Endothelial cell of umbilical vein (primary cell): ENCODE measurements around the gene ZGLP1. TPM values are rescaled to one million over a fixed set of nuclear protein-coding genes. Genes with fewer than 3 reads are reported as not detected.
A peak's percentile ranks its signal among the peaks of the same experiment; 100 is the strongest.

ENCODE experiments used
- BruUV-seq: library from RNA; stranded (reverse); fragments of 400-500 nt; replicated peaks from 2 replicates; lab custom pipeline; 2021; lab: Mats Ljungman, UMichigan
- CTCF ChIA-PET: fragments of 300-600, 350-600 bp; sonication (Branson Sonifier 250); formaldehyde crosslinking; loops from one replicate; lab custom pipeline; 2021; ENCODE audit warnings: antibody characterized with exemption, inconsistent platforms; lab: Charles Lee
- POLR2A ChIA-PET: fragments of 300-600, 350-600 bp; sonication (Branson Sonifier 250); formaldehyde crosslinking; loops from one replicate; lab custom pipeline; 2021; ENCODE audit warnings: antibody characterized with exemption, inconsistent platforms; lab: Charles Lee
- DNase-seq: peaks from one replicate; pipeline ENCODE4 v3.0.0-alpha.2; 2011; ENCODE audit warnings: low read depth, low spot score
- FAIRE-seq: peaks from 2 replicates; lab custom pipeline; 2011; peaks lifted over from hg19 to GRCh38; lab: Jason Lieb, UNC
- H2AFZ ChIP-seq: 2 replicates; pipeline ENCODE4 v1.6.0; 2012; ENCODE audit warnings: low read depth, low read length, control low read depth, inconsistent platforms
- H3K27ac ChIP-seq: 2 replicates; pipeline ENCODE4 v1.5.1; 2011; ENCODE audit warnings: low read depth, mild to moderate bottlenecking, control low read depth, low read length, moderate library complexity; ENCODE audit not compliant: insufficient read depth
- H3K27me3 ChIP-seq, 2 experiments: 2 replicates each; pipeline versions ENCODE4 v1.6.0 to v1.6.1; 2011; ENCODE audit warnings: low read length in 2 of 2, mixed read lengths in 1 of 2; ENCODE audit not compliant: control insufficient read depth in 2 of 2, insufficient read depth in 2 of 2
- H3K36me3 ChIP-seq, 2 experiments: 2 replicates in 1 of 2; 3 replicates in 1 of 2; pipeline ENCODE4 v1.5.1; 2011; ENCODE audit warnings: low read length in 2 of 2, mild to moderate bottlenecking in 1 of 2, moderate library complexity in 1 of 2; ENCODE audit not compliant: control insufficient read depth in 2 of 2, insufficient read depth in 2 of 2; ENCODE audit errors: extremely low read depth in 1 of 2
- H3K4me1 ChIP-seq: 3 replicates; pipeline ENCODE4 v1.5.1; 2011; ENCODE audit warnings: mild to moderate bottlenecking, low read length; ENCODE audit not compliant: control insufficient read depth, insufficient read depth; ENCODE audit errors: extremely low read depth
- H3K4me2 ChIP-seq: 2 replicates; pipeline ENCODE4 v1.6.1; 2011; ENCODE audit warnings: low read length, control low read depth, mixed read lengths; ENCODE audit not compliant: insufficient read depth
- H3K4me3 ChIP-seq, 3 experiments: fragments of 200-600 bp in 1 of 3; sonication (generic), shearing (Covaris generic) in 1 of 3; replicated peaks in 1 of 3; 2 replicates each; pipeline ENCODE4 v1.5.1; 2011 to 2016; ENCODE audit warnings: control low read depth in 3 of 3, low read length in 3 of 3, mild to moderate bottlenecking in 2 of 3, inconsistent platforms in 1 of 3, low read depth in 1 of 3, moderate library complexity in 1 of 3; ENCODE audit not compliant: insufficient read depth in 1 of 3
- H3K79me2 ChIP-seq: 2 replicates; pipeline ENCODE4 v1.6.0; 2012; ENCODE audit warnings: low read length, inconsistent platforms; ENCODE audit not compliant: control insufficient read depth, insufficient read depth
- H3K9ac ChIP-seq: replicated peaks from 2 replicates; pipeline ENCODE3; 2011; ENCODE audit warnings: low read length, control low read depth; ENCODE audit not compliant: insufficient read depth; ENCODE audit errors: extremely low read depth
- H3K9me1 ChIP-seq: replicated peaks from 3 replicates; pipeline ENCODE4 v1.6.0; 2011; ENCODE audit warnings: mild to moderate bottlenecking, low read length; ENCODE audit not compliant: control insufficient read depth, insufficient read depth; ENCODE audit errors: extremely low read depth
- H3K9me3 ChIP-seq: replicated peaks from 2 replicates; pipeline ENCODE4 v1.5.1; 2012; ENCODE audit warnings: low read length, inconsistent platforms; ENCODE audit not compliant: control insufficient read depth, insufficient read depth
- H4K20me1 ChIP-seq: replicated peaks from 2 replicates; pipeline ENCODE3; 2011; ENCODE audit warnings: mild to moderate bottlenecking, low read length; ENCODE audit not compliant: control insufficient read depth, insufficient read depth; ENCODE audit errors: extremely low read depth
- CTCF ChIP-seq, 2 donors: IDR thresholded peaks; 1 replicate in 1 of 2; 2 replicates in 1 of 2; pipeline ENCODE4 v1.5.1; 2011; ENCODE audit warnings: low read length in 2 of 2, mild to moderate bottlenecking in 2 of 2, moderate library complexity in 2 of 2, control low read depth in 1 of 2, inconsistent platforms in 1 of 2, low read depth in 1 of 2; ENCODE audit not compliant: insufficient read depth in 1 of 2; ENCODE audit errors: extremely low read depth in 1 of 2
- EZH2 ChIP-seq: IDR thresholded peaks from 2 replicates; pipeline ENCODE4 v1.6.1; 2012; ENCODE audit warnings: borderline replicate concordance, low read depth, mild to moderate bottlenecking, moderate library complexity, low read length, inconsistent platforms; ENCODE audit not compliant: severe bottlenecking
- FOS ChIP-seq: IDR thresholded peaks from 2 replicates; pipeline ENCODE4 v1.6.1; 2011; ENCODE audit warnings: mild to moderate bottlenecking, low read length, moderate library complexity, borderline replicate concordance; ENCODE audit not compliant: insufficient read depth
- GATA2 ChIP-seq: IDR thresholded peaks from 2 replicates; pipeline ENCODE4 v1.7.0; 2011; ENCODE audit warnings: low read depth, mild to moderate bottlenecking, moderate library complexity, mixed read lengths, low read length; ENCODE audit not compliant: insufficient read length, insufficient read depth
- JUN ChIP-seq: IDR thresholded peaks from 2 replicates; pipeline ENCODE4 v1.6.1; 2011; ENCODE audit warnings: borderline replicate concordance, low read depth; ENCODE audit not compliant: insufficient read length, insufficient read depth
- MAX ChIP-seq: IDR thresholded peaks from 2 replicates; pipeline ENCODE4 v1.6.1; 2011; ENCODE audit not compliant: insufficient read depth, insufficient read length
- MYC ChIP-seq: IDR thresholded peaks from one replicate; pipeline ENCODE4 v1.6.1; 2011; ENCODE audit warnings: mild to moderate bottlenecking, low read depth, low read length
- POLR2A ChIP-seq: IDR thresholded peaks from 2 replicates; pipeline ENCODE4 v1.6.1; 2012; ENCODE audit warnings: low read depth, mild to moderate bottlenecking, control low read depth, low read length
- POLR2AphosphoS5 ChIP-seq: IDR thresholded peaks from 2 replicates; pipeline ENCODE4 v1.6.1; 2012; ENCODE audit warnings: low read depth, mild to moderate bottlenecking, control low read depth, low read length, moderate library complexity; ENCODE audit not compliant: insufficient read depth
- dilution Hi-C: fragments of 300-500 bp; cut with MboI; formaldehyde crosslinking; loops from one replicate; pipeline ENCODE4 v1.15.0; 2019; ENCODE audit warnings: low sequenced_read_pairs; ENCODE audit not compliant: extremely low pct_ligation_motif_present
- intact Hi-C: fragments of 100-400 bp; cut with micrococcal nuclease; formaldehyde crosslinking; loops from one replicate; pipeline ENCODE4 v1.10.0; 2022
- polyA plus RNA-seq, 4 experiments: library from polyadenylated mRNA; depleted of rRNA in 3 of 4; stranded (reverse) in 3 of 4; unstranded in 1 of 4; fragments of >200 nt; gene quantifications; 2 replicates each; pipeline versions ENCODE4 v1.2.1 to v1.2.3, GENCODE V29; 2011 to 2012; ENCODE audit warnings: missing spikeins in 1 of 4
- total RNA-seq: library from RNA; stranded (reverse); gene quantifications from 2 replicates; pipeline ENCODE4 v1.2.3, GENCODE V29; 2021

The ZGLP1 gene
- total and polyA plus RNA-seq, 2 donors (not counting 3 experiments of a cell fraction or from before 2014, with no cell fraction given) = 1.6 to 2.9 TPM

- Histone ChIP-seq H3K4me3 (no peak overlapping the region), H3K79me2 (no peaks in the 10 kb centered on the region), H3K36me3 (no peaks in the 10 kb centered on the region), H3K4me2 (no peak overlapping the region), H3K27ac (no peak overlapping the region), H2AFZ (no peak overlapping the region), H4K20me1 (no peaks in the 10 kb centered on the region), H3K9ac (no peak overlapping the region), H3K27me3 (peaks cover 54 to 67% of the 10 kb centered on the region in 2 experiments), H3K4me1 (peaks cover 25% of the 10 kb centered on the region), H3K9me1 (no peaks in the 10 kb centered on the region), H3K9me3 (no peaks in the 10 kb centered on the region)
- intact Hi-C loops (no loop called here), dilution Hi-C loops (no loop called here)
- CTCF ChIA-PET = interaction anchor here (1.0 to 3.2 kb wide), 4 partner anchors 24 to 96 kb away, joined by 3 to 18 read pairs (median 8); no protein-coding TSS in a partner anchor
- BruUV-seq = no TSS peak
- FAIRE-seq (no peak), DNase-seq (no peak)
- TF ChIP-seq POLR2A = no peak
- TF ChIP-seq EZH2 = peak; percentile 73
- POLR2A ChIA-PET = no interaction called here
Observed at GRCh38 chr19:10292789-10293636, 16.6 kb downstream of the ZGLP1 start.

- CTCF ChIA-PET = interaction anchor here (0.8 to 3.2 kb wide), 7 partner anchors 13 to 96 kb away, joined by 3 to 18 read pairs (median 8); partner anchors contain the start of gene RAVER1
- Histone ChIP-seq H3K36me3 (no peaks in the 10 kb centered on the region), H3K79me2 (no peaks in the 10 kb centered on the region), H3K27me3 (peaks cover 54 to 71% of the 10 kb centered on the region in 2 experiments), H3K4me2 (no peak overlapping the region), H3K9me3 (no peaks in the 10 kb centered on the region), H3K4me3 (no peak overlapping the region), H3K9ac (no peak overlapping the region), H3K27ac (no peak overlapping the region), H3K9me1 (no peaks in the 10 kb centered on the region), H2AFZ (no peak overlapping the region), H4K20me1 (no peaks in the 10 kb centered on the region), H3K4me1 (peaks cover 25% of the 10 kb centered on the region)
- POLR2A ChIA-PET = interaction anchor here (2.2 kb wide), 1 partner anchor 21 kb away, joined by 15 read pairs; the partner anchor contains the start of gene ICAM1
- peak; percentile 48 for DNase-seq
- no TSS peak for BruUV-seq
- FAIRE-seq = peak; percentile 57
- intact Hi-C loops (no loop called here), dilution Hi-C loops (no loop called here)
- TF ChIP-seq FOS (no peak), GATA2 (no peak), CTCF (IDR thresholded peaks at IDR 0.05; ENCODE audit: extremely low read depth in 1 of 2, insufficient read depth in 1 of 2, low read depth in 1 of 2, low read length in 2 of 2) (no peak), JUN (no peak), MYC (no peak), EZH2 (no peak), MAX (no peak), POLR2A (no peak), POLR2AphosphoS5 (no peak)
Observed at GRCh38 chr19:10292206-10292788, 17.3 kb downstream of the ZGLP1 start.
